Cardiac fibroblast (primary cell): ENCODE results near the gene IPO5.

Experiments used
- DNase-seq, 2 donors: peaks; one replicate each; pipeline versions ENCODE4 v3.0.0 to v3.0.0-alpha.2; 2010; ENCODE audit warnings: low read depth in 2 of 2
- H3K4me3 ChIP-seq, 2 donors: replicated peaks in 1 of 2; 1 replicate in 1 of 2; 2 replicates in 1 of 2; pipeline ENCODE4 v1.5.1; 2011; ENCODE audit warnings: low read depth in 2 of 2, low read length in 2 of 2, mild to moderate bottlenecking in 2 of 2, moderate library complexity in 1 of 2
- CTCF ChIP-seq: IDR thresholded peaks from one replicate; pipeline ENCODE4 v1.5.1; 2011; ENCODE audit warnings: low read depth, mild to moderate bottlenecking, low read length, inconsistent platforms

Gene IPO5

DNA sequence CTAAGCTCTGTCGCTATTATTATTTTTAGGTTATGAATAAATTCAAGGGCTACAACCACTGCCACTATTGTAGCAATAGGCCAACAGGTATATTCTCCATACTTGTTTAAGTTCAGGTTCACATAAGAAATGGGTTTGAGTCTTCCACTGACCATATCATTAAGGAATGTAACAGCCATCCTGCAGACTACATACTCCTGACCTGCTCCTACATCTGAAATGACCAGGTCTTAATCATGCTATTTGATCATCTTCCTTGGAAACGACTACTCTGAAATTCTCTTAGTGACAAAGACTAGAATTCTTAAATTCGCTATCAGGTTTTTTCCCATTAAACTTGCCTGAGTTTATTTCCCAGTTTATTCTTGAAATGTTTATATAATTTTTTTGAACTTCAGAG is 66.8 kb downstream of the IPO5 start:
- no peak for DNase-seq
- H3K4me3 ChIP-seq, result no peak overlapping the region
- no peak for TF ChIP-seq CTCF

- no peak for TF ChIP-seq CTCF
- peak; percentile 58 to 83 for DNase-seq
- no peak overlapping the region for H3K4me3 ChIP-seq
These were observed 68.7 kb downstream of the IPO5 start for GRCh38 chr13:98022210-98022609.

DNA sequence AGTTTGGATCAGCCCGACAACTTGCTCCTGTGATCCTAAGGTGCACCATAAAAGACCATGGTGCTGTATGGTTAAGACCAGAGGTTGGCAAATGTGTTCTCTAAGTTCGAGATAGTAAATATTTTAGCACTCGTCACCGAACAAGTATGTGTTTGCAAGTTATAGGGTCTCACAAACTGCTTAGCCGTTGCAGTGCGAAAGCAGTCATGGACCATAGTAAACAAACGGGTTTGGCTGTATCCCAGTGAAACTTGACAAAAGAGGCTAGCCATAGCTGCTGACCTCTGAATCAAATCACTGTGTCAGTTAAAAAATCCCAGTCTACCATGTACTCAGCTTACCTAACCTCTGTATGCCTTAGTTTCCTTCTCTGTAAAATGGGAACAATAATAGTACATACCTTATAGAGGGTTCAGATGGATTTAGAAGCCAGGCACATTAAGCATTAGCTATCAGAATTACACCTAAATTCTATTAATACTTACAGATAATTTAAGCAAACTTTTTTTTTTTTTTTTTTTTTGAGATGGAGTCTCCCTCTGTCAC is 72.1 kb downstream of the IPO5 start:
- DNase-seq, result no peak
- H3K4me3 ChIP-seq, result no peak overlapping the region
- no peak for TF ChIP-seq CTCF

GRCh38 chr13:98026457-98026857 is 73.0 kb downstream of the IPO5 start:
- DNase-seq, result peak; percentile 33 to 65
- no peak overlapping the region for H3K4me3 ChIP-seq
- TF ChIP-seq CTCF, result no peak

- DNase-seq, result peak in 1 of 2 donors; percentile 15
These were observed 78.7 kb downstream of the IPO5 start for GRCh38 chr13:98032168-98032567.

GRCh38 chr13:98033277-98034247 is 80.1 kb downstream of the IPO5 start:
- no peak overlapping the region for H3K4me3 ChIP-seq
- peak; percentile 78 to 79 for DNase-seq
- peak; percentile 52 for TF ChIP-seq CTCF

More at GRCh38 chr13:98032168-98032567, 78.7 kb downstream of the IPO5 start:
- no peak overlapping the region for H3K4me3 ChIP-seq
- TF ChIP-seq CTCF, result no peak
